GM12878 (cell line): ENCODE results near the gene ARL15. TPM values are rescaled to one million over a fixed set of nuclear protein-coding genes. Genes with fewer than 3 reads are reported as not detected.

Source experiments
- ATAC-seq: fragments of 200-7000 bp; cut with Tn5 transposase; 3 replicates; pipeline ENCODE4 v1.9.1; 2020; ENCODE audit warnings: mild to moderate bottlenecking, moderate library complexity
- BruUV-seq: library from RNA; stranded (reverse); fragments of 400-500 nt; replicated peaks from 2 replicates; lab custom pipeline; 2021; lab: Mats Ljungman, UMichigan
- CTCF ChIA-PET: fragments of 300-600 bp; sonication (Branson Sonifier 250); formaldehyde crosslinking; extraction: SDS; loops from one replicate; lab custom pipeline; 2021; ENCODE audit warnings: inconsistent platforms; lab: Yijun Ruan, JAX
- POLR2A ChIA-PET: fragments of 350-600 bp; formaldehyde crosslinking; extraction: SDS; loops from one replicate; lab custom pipeline; 2021; ENCODE audit warnings: inconsistent platforms; lab: Charles Lee
- RAD21 ChIA-PET: fragments of 300-600 bp; sonication (Branson Sonifier 250); formaldehyde crosslinking; loops from one replicate; lab custom pipeline; 2023; ENCODE audit warnings: antibody characterized with exemption; ENCODE audit not compliant: unreplicated experiment; lab: Charles Lee
- SMC1A ChIA-PET: fragments of 300-600 bp; sonication (Branson Sonifier 250); formaldehyde crosslinking; loops from one replicate; lab custom pipeline; 2023; ENCODE audit not compliant: unreplicated experiment, uncharacterized antibody; lab: Charles Lee
- DNase-seq: peaks from one replicate; pipeline ENCODE4 v3.0.0-alpha.2; 2011; ENCODE audit warnings: low read depth, low spot score
- FAIRE-seq: peaks from 3 replicates; lab custom pipeline; 2011; peaks lifted over from hg19 to GRCh38; lab: Jason Lieb, UNC
- H2AFZ ChIP-seq: 2 replicates; pipeline ENCODE4 v1.6.0; 2011; ENCODE audit warnings: low read depth, low read length, control low read depth; ENCODE audit not compliant: control insufficient read depth
- H3K27ac ChIP-seq: 2 replicates; pipeline ENCODE4 v1.5.1; 2011; ENCODE audit warnings: control low read depth; ENCODE audit not compliant: control insufficient read depth, insufficient read depth
- H3K27me3 ChIP-seq, 2 experiments: replicated peaks in 1 of 2; 2 replicates each; pipeline versions ENCODE4 v1.6.0 to v1.6.1; 2011; ENCODE audit warnings: low read length in 1 of 2; ENCODE audit not compliant: control insufficient read depth in 2 of 2, insufficient read depth in 2 of 2
- H3K36me3 ChIP-seq, 2 experiments: 2 replicates each; pipeline ENCODE4 v1.5.1; 2011; ENCODE audit warnings: low read length in 1 of 2; ENCODE audit not compliant: control insufficient read depth in 2 of 2, insufficient read depth in 2 of 2
- H3K4me1 ChIP-seq: 2 replicates; pipeline ENCODE4 v1.6.1; 2011; ENCODE audit warnings: mild to moderate bottlenecking, low read length, moderate library complexity, mixed read lengths; ENCODE audit not compliant: control insufficient read depth, insufficient read depth
- H3K4me2 ChIP-seq: 2 replicates; pipeline ENCODE4 v1.6.0; 2011; ENCODE audit warnings: control low read depth; ENCODE audit not compliant: control insufficient read depth, insufficient read depth
- H3K4me3 ChIP-seq: fragments of 200-600 bp; sonication (generic); 2 replicates; pipeline ENCODE4 v1.5.1; 2016
- H3K79me2 ChIP-seq: 2 replicates; pipeline ENCODE4 v1.6.0; 2011; ENCODE audit warnings: low read length; ENCODE audit not compliant: control insufficient read depth, insufficient read depth
- H3K9ac ChIP-seq: 2 replicates; pipeline ENCODE4 v1.8.0; 2011; ENCODE audit warnings: low read length, control low read depth, mixed read lengths; ENCODE audit not compliant: control insufficient read depth, insufficient read depth
- H3K9me3 ChIP-seq: replicated peaks from 3 replicates; pipeline ENCODE4 v1.5.1; 2011; ENCODE audit warnings: mild to moderate bottlenecking, low read length; ENCODE audit not compliant: control insufficient read depth, insufficient read depth
- H4K20me1 ChIP-seq: 2 replicates; pipeline ENCODE4 v1.6.0; 2011; ENCODE audit not compliant: control insufficient read depth, insufficient read depth
- ATF7 ChIP-seq: fragments of 450-650 bp; IDR thresholded peaks from 2 replicates; pipeline ENCODE4 v1.6.1; 2016; ENCODE audit warnings: low read depth, mild to moderate bottlenecking
- CEBPB ChIP-seq, 2 experiments: fragments of 150-350 bp in 1 of 2; IDR thresholded peaks; 2 replicates each; pipeline ENCODE4 v1.6.1; 2012 to 2014; ENCODE audit warnings: low read depth in 2 of 2, low read length in 2 of 2, borderline replicate concordance in 1 of 2, inconsistent platforms in 1 of 2
- EZH2 ChIP-seq: IDR thresholded peaks from 2 replicates; pipeline ENCODE4 v1.6.1; 2012; ENCODE audit warnings: low read depth, mild to moderate bottlenecking, control low read depth, inconsistent platforms, low read length, borderline replicate concordance; ENCODE audit not compliant: control insufficient read depth
- NFYB ChIP-seq: IDR thresholded peaks from 2 replicates; pipeline ENCODE4 v1.6.1; 2011; ENCODE audit warnings: low read depth, mild to moderate bottlenecking, low read length, improper control_type of control experiment, moderate library complexity; ENCODE audit not compliant: insufficient read depth
- RB1 ChIP-seq: fragments of 450-650 bp; formaldehyde crosslinking; IDR thresholded peaks from 2 replicates; pipeline ENCODE4 v1.6.1; 2017; ENCODE audit warnings: mild to moderate bottlenecking, borderline replicate concordance
- SMC3 ChIP-seq: IDR thresholded peaks from 2 replicates; pipeline ENCODE4 v1.6.1; 2011; ENCODE audit warnings: low read length, improper control_type of control experiment, borderline replicate concordance
- TARDBP ChIP-seq: IDR thresholded peaks from 2 replicates; pipeline ENCODE4 v1.6.1; 2016; ENCODE audit warnings: borderline replicate concordance
- TCF7 ChIP-seq: IDR thresholded peaks from 2 replicates; pipeline ENCODE4 v1.6.1; 2014; ENCODE audit warnings: antibody characterized with exemption, borderline replicate concordance
- ZBTB40 ChIP-seq: fragments of 450-650 bp; IDR thresholded peaks from 2 replicates; pipeline ENCODE4 v1.6.1; 2016; ENCODE audit warnings: mild to moderate bottlenecking, moderate library complexity, borderline replicate concordance
- ZNF592 ChIP-seq: fragments of 450-650 bp; IDR thresholded peaks from 2 replicates; pipeline ENCODE4 v1.6.1; 2017; ENCODE audit warnings: mild to moderate bottlenecking, moderate library complexity
- in situ Hi-C: fragments of 300-500 bp; cut with MboI; formaldehyde crosslinking; loops from 9 replicates; pipeline ENCODE4 v1.14.3; 2018; ENCODE audit warnings: mixed read lengths
- intact Hi-C: fragments of 100-400 bp; cut with micrococcal nuclease; formaldehyde crosslinking; loops from one replicate; pipeline ENCODE4 v1.14.2; 2022; ENCODE audit not compliant: unreplicated experiment
- polyA plus RNA-seq, 11 experiments: library from polyadenylated mRNA; depleted of rRNA in 4 of 11; unstranded in 6 of 11; stranded (reverse) in 5 of 11; fragments of >200 nt; fragmentation: Nextera tagmentation in 4 of 11; fragmentation: Illumina TruSeq in 1 of 11; extraction: Ambion mirVana in 4 of 11; extraction: Trizol in 1 of 11; gene quantifications; 1 replicate in 1 of 11; 2 replicates in 10 of 11; pipeline versions ENCODE4 v1.2.1 to v1.2.3, GENCODE V29; 2011 to 2016; ENCODE audit warnings: inconsistent platforms in 2 of 11, missing spikeins in 2 of 11, low read depth in 1 of 11
- total RNA-seq, 4 experiments: library from RNA; depleted of rRNA in 3 of 4; stranded (reverse); fragments of >200 nt in 3 of 4; fragmentation: Illumina TruSeq in 1 of 4; extraction: Trizol in 1 of 4; gene quantifications; 2 replicates each; pipeline versions ENCODE4 v1.2.1 to v1.2.3, GENCODE V29; 2013 to 2021

The ARL15 gene
- total and polyA plus RNA-seq, 10 of the 15 experiments (the other 5 are each of a cell fraction or from before 2014, with no cell fraction given): 3.6 to 11.0 (median 7.7) TPM

GRCh38 chr5:54205453-54205852, 104.9 kb downstream of the ARL15 start (continued):
- no peak for TF ChIP-seq ZBTB40
- no peak for TF ChIP-seq CEBPB (IDR thresholded peaks at IDR 0.05; ENCODE audit: borderline replicate concordance in 1 of 2, low read depth in 2 of 2, low read length in 2 of 2)
- no peak for TF ChIP-seq RB1
- TF ChIP-seq TCF7: no peak

GRCh38 chr5:54197018-54197417, 113.4 kb downstream of the ARL15 start:
- ChIA-PET SMC1A (interaction anchor here (1.1 kb wide), 1 partner anchor 23 kb away, joined by 3 read pairs; no protein-coding TSS in a partner anchor), CTCF (interaction anchor here (0.9 kb wide), 1 partner anchor 20 kb away, joined by 3 read pairs; no protein-coding TSS in a partner anchor), RAD21 (no interaction called here), POLR2A (no interaction called here)
- H3K79me2 ChIP-seq: no peaks in the 10 kb centered on the region
- no peak overlapping the region for H3K9ac ChIP-seq
- no peak overlapping the region for H3K4me3 ChIP-seq
- no peak overlapping the region for H3K4me2 ChIP-seq
- FAIRE-seq (no peak), ATAC-seq (no peak), DNase-seq (no peak)
- H3K27me3 ChIP-seq: no peaks in the 10 kb centered on the region
- H3K27ac ChIP-seq: no peak overlapping the region
- intact Hi-C loops (no loop called here), in situ Hi-C loops (no loop called here)
- no peaks in the 10 kb centered on the region for H4K20me1 ChIP-seq
- BruUV-seq: no TSS peak
- H3K36me3 ChIP-seq: no peaks in the 10 kb centered on the region
- no peak overlapping the region for H2AFZ ChIP-seq
- no peaks in the 10 kb centered on the region; the same call in 2 of the 3 replicates for H3K9me3 ChIP-seq
- H3K4me1 ChIP-seq: 0 out of 2 replicates have a peak, but pooled peaks cover 4% of the 10 kb centered on the region
- TF ChIP-seq TARDBP: no peak
- no peak for TF ChIP-seq EZH2
- TF ChIP-seq NFYB: no peak
- no peak for TF ChIP-seq ATF7
- TF ChIP-seq SMC3: no peak
- no peak for TF ChIP-seq ZNF592
